Suprapubic skin (tissue), 3 donors: ENCODE results near the gene MAP4K5.

Source experiments
- POLR2AphosphoS5 ChIP-seq, 3 donors: sonication (generic); formaldehyde crosslinking; IDR thresholded peaks; one replicate each; pipeline ENCODE4 v1.6.1; 2017; ENCODE audit warnings: antibody characterized with exemption in 3 of 3
- TF ChIP-seq, protein P1 (sequence below), 2 donors: fragments of 200-600 bp in 1 of 2; fragments of 450-650 bp in 1 of 2; sonication (generic) in 1 of 2; IDR thresholded peaks; one replicate each; pipeline ENCODE4 v1.5.1; 2016 to 2019; ENCODE audit warnings: antibody characterized with exemption in 2 of 2, mild to moderate bottlenecking in 1 of 2, moderate library complexity in 1 of 2

DNA sequence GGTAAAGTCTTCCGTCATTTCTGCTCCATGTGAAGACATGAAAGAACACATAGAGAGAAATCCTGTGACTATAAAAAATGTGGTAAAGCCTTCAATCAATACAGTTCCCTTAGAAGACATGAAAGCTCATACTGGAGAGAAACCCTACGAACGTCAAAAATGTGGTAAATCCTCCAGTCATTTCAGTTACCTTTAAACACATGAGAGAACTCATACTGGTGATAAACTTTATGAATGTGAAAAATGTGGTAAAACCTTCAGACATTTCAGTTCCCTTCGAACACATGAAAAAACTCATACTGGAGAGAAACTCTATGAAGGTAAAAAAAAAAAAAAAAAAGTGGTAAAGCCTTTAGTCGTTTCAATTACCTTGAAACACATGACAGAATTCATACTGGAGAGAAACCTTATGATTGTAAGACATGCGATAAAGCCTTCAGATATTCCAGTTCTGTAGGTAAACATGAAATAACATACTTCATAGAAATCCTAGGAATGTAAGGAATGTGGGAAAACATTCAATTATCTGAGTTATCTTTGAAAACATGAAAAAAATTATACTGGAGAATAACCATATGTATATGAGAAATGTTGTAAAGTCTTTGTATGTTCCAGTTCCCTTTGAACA is 60.4 kb downstream of the MAP4K5 start:
- TF ChIP-seq, protein P1, sequence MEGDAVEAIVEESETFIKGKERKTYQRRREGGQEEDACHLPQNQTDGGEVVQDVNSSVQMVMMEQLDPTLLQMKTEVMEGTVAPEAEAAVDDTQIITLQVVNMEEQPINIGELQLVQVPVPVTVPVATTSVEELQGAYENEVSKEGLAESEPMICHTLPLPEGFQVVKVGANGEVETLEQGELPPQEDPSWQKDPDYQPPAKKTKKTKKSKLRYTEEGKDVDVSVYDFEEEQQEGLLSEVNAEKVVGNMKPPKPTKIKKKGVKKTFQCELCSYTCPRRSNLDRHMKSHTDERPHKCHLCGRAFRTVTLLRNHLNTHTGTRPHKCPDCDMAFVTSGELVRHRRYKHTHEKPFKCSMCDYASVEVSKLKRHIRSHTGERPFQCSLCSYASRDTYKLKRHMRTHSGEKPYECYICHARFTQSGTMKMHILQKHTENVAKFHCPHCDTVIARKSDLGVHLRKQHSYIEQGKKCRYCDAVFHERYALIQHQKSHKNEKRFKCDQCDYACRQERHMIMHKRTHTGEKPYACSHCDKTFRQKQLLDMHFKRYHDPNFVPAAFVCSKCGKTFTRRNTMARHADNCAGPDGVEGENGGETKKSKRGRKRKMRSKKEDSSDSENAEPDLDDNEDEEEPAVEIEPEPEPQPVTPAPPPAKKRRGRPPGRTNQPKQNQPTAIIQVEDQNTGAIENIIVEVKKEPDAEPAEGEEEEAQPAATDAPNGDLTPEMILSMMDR (IDR thresholded peaks at IDR 0.05): no peak
- TF ChIP-seq POLR2AphosphoS5 (IDR thresholded peaks at IDR 0.05): no peak
